ENCODE results near the gene WBP11.

Gene WBP11

GRCh38 chr12:14780859-14781258 lies 22.4 kb downstream of the WBP11 start:
- TF ChIP-seq CTCF (IDR thresholded peaks at IDR 0.05; ENCODE audit: low read depth, low read length): no peak
- H3K4me3 ChIP-seq (ENCODE audit: low read depth, low read length): no peak overlapping the region

- no peak overlapping the region for H3K4me3 ChIP-seq (ENCODE audit: low read depth, low read length)
- TF ChIP-seq CTCF (IDR thresholded peaks at IDR 0.05; ENCODE audit: low read depth, low read length): no peak
Observed at GRCh38 chr12:14779834-14780233, 23.4 kb downstream of the WBP11 start.

GRCh38 chr12:14777271-14777670 lies 26.0 kb downstream of the WBP11 start:
- no peak for TF ChIP-seq CTCF (IDR thresholded peaks at IDR 0.05; ENCODE audit: low read depth, low read length)
- H3K4me3 ChIP-seq (ENCODE audit: low read depth, low read length): no peak overlapping the region

GRCh38 chr12:14776236-14776961 lies 26.9 kb downstream of the WBP11 start:
- no peak for TF ChIP-seq CTCF (IDR thresholded peaks at IDR 0.05; ENCODE audit: low read depth, low read length)
- H3K4me3 ChIP-seq (ENCODE audit: low read depth, low read length): peak overlapping the region; percentile 88

GRCh38 chr12:14775636-14775980 lies 27.7 kb downstream of the WBP11 start:
- H3K4me3 ChIP-seq (ENCODE audit: low read depth, low read length): peak overlapping the region; percentile 88
- TF ChIP-seq CTCF (IDR thresholded peaks at IDR 0.05; ENCODE audit: low read depth, low read length): no peak

- TF ChIP-seq CTCF (IDR thresholded peaks at IDR 0.05; ENCODE audit: low read depth, low read length): no peak
- peak overlapping the region; percentile 88 for H3K4me3 ChIP-seq (ENCODE audit: low read depth, low read length)
Observed at GRCh38 chr12:14774906-14775635, 28.2 kb downstream of the WBP11 start.
